Small intestine (tissue), 7 donors: ENCODE data around the gene NF1. TPM values are rescaled to one million over a fixed set of nuclear protein-coding genes. Genes with fewer than 3 reads are reported as not detected.

Source experiments
- DNase-seq, 2 donors: peaks; one replicate each; pipeline versions ENCODE4 v3.0.0 to v3.0.0-alpha.2; 2013
- FAIRE-seq: peaks from 2 replicates; lab custom pipeline; 2012; peaks lifted over from hg19 to GRCh38; lab: Jason Lieb, UNC
- H3K27ac ChIP-seq, 3 donors: one replicate each; pipeline ENCODE4 v1.5.1; 2013; ENCODE audit warnings: low read length in 2 of 3, mild to moderate bottlenecking in 2 of 3, control low read depth in 1 of 3, inconsistent platforms in 1 of 3, low read depth in 1 of 3, moderate library complexity in 1 of 3
- H3K27me3 ChIP-seq, 3 donors: one replicate each; pipeline ENCODE4 v1.6.1; 2013; ENCODE audit warnings: low read length in 3 of 3, inconsistent platforms in 1 of 3; ENCODE audit not compliant: control insufficient read depth in 3 of 3, insufficient read depth in 3 of 3
- H3K36me3 ChIP-seq, 3 donors: one replicate each; pipeline ENCODE4 v1.6.1; 2013; ENCODE audit warnings: low read length in 3 of 3, inconsistent platforms in 1 of 3, low read depth in 1 of 3, mild to moderate bottlenecking in 1 of 3, moderate library complexity in 1 of 3; ENCODE audit not compliant: control insufficient read depth in 3 of 3, insufficient read depth in 2 of 3
- H3K4me1 ChIP-seq, 3 donors: one replicate each; pipeline ENCODE4 v1.6.1; 2013; ENCODE audit warnings: low read length in 2 of 3, inconsistent platforms in 1 of 3, low read depth in 1 of 3, mild to moderate bottlenecking in 1 of 3, moderate library complexity in 1 of 3; ENCODE audit not compliant: control insufficient read depth in 3 of 3, insufficient read depth in 2 of 3
- H3K4me3 ChIP-seq, 3 donors: one replicate each; pipeline ENCODE4 v1.5.1; 2013; ENCODE audit warnings: low read length in 3 of 3, control low read depth in 1 of 3, inconsistent platforms in 1 of 3, low read depth in 1 of 3, mild to moderate bottlenecking in 1 of 3, moderate library complexity in 1 of 3
- H3K9me3 ChIP-seq, 2 donors: one replicate each; pipeline ENCODE4 v1.6.1; 2013; ENCODE audit warnings: low read depth in 1 of 2, low read length in 1 of 2; ENCODE audit not compliant: control insufficient read depth in 2 of 2, insufficient read depth in 1 of 2
- WGBS, 3 donors: extraction: QIAGEN DNeasy Blood & Tissue Kit; methylation state at CpG; one replicate each; pipeline ENCODE4 v1.1.7; 2013; 5-methylcytosine and 5-hydroxymethylcytosine counted together
- polyA plus RNA-seq, 4 donors: library from polyadenylated mRNA; stranded (reverse) in 3 of 4; unstranded in 1 of 4; fragments of 200-250 nt in 3 of 4; fragments of 120-200 nt in 1 of 4; gene quantifications; one replicate each; pipeline versions ENCODE4 v1.2.1 to v1.2.3, GENCODE V29; 2013
- donor health status: healthy with polysubstance abuse.
- donor health status: control.
- donor health status: control.
- donor health status: Bipolar disorder and iron deficiency.
- donor health status: healthy.

The NF1 gene
- polyA plus RNA-seq, 4 donors: 7.7 to 27.3 (median 9.5) TPM

- 89 to 94% (median 94%) methylated on average over 4 of the region's 4 CpGs for WGBS, 3 donors
Measured at GRCh38 chr17:31053071-31053470, 41.7 kb upstream of the NF1 start.

GRCh38 chr17:31054761-31055160 is 40.0 kb upstream of the NF1 start:
- no peak for DNase-seq
- WGBS, 3 donors: 87 to 93% (median 92%) methylated on average over 3 of the region's 3 CpGs
- peaks cover 0 to 2% (median 0%) of the 10 kb centered on the region in 3 donors for H3K36me3 ChIP-seq
- no peak overlapping the region for H3K4me3 ChIP-seq
- H3K9me3 ChIP-seq: peaks cover 0 to 2% of the 10 kb centered on the region in 2 donors
- no peaks in the 10 kb centered on the region for H3K27me3 ChIP-seq
- FAIRE-seq: no peak
- H3K4me1 ChIP-seq: peaks cover 0 to 5% (median 0%) of the 10 kb centered on the region in 3 donors
- no peak overlapping the region for H3K27ac ChIP-seq

More at GRCh38 chr17:31053071-31053470, 41.7 kb upstream of the NF1 start:
- Histone ChIP-seq H3K4me3 (no peak overlapping the region), H3K4me1 (peaks cover 0 to 5% (median 0%) of the 10 kb centered on the region in 3 donors), H3K36me3 (peaks cover 0 to 2% (median 0%) of the 10 kb centered on the region in 3 donors), H3K27me3 (no peaks in the 10 kb centered on the region), H3K27ac (no peak overlapping the region), H3K9me3 (peaks cover 0 to 6% of the 10 kb centered on the region in 2 donors)
- DNase-seq (no peak), FAIRE-seq (no peak)

GRCh38 chr17:31058976-31059375 is 35.8 kb upstream of the NF1 start:
- no peaks in the 10 kb centered on the region for H3K9me3 ChIP-seq
- no peaks in the 10 kb centered on the region for H3K36me3 ChIP-seq
- no peak overlapping the region for H3K4me3 ChIP-seq
- H3K27ac ChIP-seq: no peak overlapping the region
- WGBS, 3 donors: 71 to 88% (median 84%) methylated on average over 2 of the region's 2 CpGs
- no peak for DNase-seq
- peaks cover 0 to 4% (median 0%) of the 10 kb centered on the region in 3 donors for H3K4me1 ChIP-seq
- no peak for FAIRE-seq
- no peaks in the 10 kb centered on the region for H3K27me3 ChIP-seq

- Histone ChIP-seq H3K9me3 (no peaks in the 10 kb centered on the region), H3K27me3 (no peaks in the 10 kb centered on the region), H3K36me3 (no peaks in the 10 kb centered on the region), H3K4me1 (peaks cover 0 to 4% (median 0%) of the 10 kb centered on the region in 3 donors), H3K4me3 (no peak overlapping the region), H3K27ac (peak overlapping the region in 1 of 3 donors; percentile 62)
- FAIRE-seq: no peak
- DNase-seq: peak in 1 of 2 donors; percentile 66
- WGBS, 3 donors: 83 to 88% (median 84%) methylated on average over 7 of the region's 7 CpGs
Measured at GRCh38 chr17:31060791-31061550, 33.8 kb upstream of the NF1 start.

GRCh38 chr17:31061678-31062077 is 33.1 kb upstream of the NF1 start:
- 78 to 83% (median 80%) methylated on average over 3 of the region's 3 CpGs for WGBS, 3 donors
- Histone ChIP-seq H3K27ac (no peak overlapping the region), H3K36me3 (no peaks in the 10 kb centered on the region), H3K4me3 (no peak overlapping the region), H3K27me3 (no peaks in the 10 kb centered on the region), H3K4me1 (peaks cover 0 to 4% (median 0%) of the 10 kb centered on the region in 3 donors), H3K9me3 (peaks cover 0 to 3% of the 10 kb centered on the region in 2 donors)
- FAIRE-seq (no peak), DNase-seq (no peak)

GRCh38 chr17:31062346-31062745 is 32.4 kb upstream of the NF1 start:
- DNase-seq (no peak), FAIRE-seq (no peak)
- Histone ChIP-seq H3K27ac (no peak overlapping the region), H3K4me1 (peaks cover 0 to 4% (median 0%) of the 10 kb centered on the region in 3 donors), H3K4me3 (no peak overlapping the region), H3K36me3 (no peaks in the 10 kb centered on the region), H3K9me3 (peaks cover 0 to 9% of the 10 kb centered on the region in 2 donors), H3K27me3 (no peaks in the 10 kb centered on the region)
- 94 to 98% (median 95%) methylated on average over 3 of the region's 3 CpGs for WGBS, 3 donors

- DNase-seq (no peak), FAIRE-seq (no peak)
- WGBS, 3 donors: 90 to 94% (median 93%) methylated on average over 2 of the region's 2 CpGs
- Histone ChIP-seq H3K27ac (no peak overlapping the region), H3K27me3 (no peaks in the 10 kb centered on the region), H3K4me3 (no peak overlapping the region), H3K4me1 (peaks cover 0 to 18% (median 6%) of the 10 kb centered on the region in 3 donors), H3K36me3 (no peaks in the 10 kb centered on the region), H3K9me3 (peaks cover 0 to 11% of the 10 kb centered on the region in 2 donors)
Measured at GRCh38 chr17:31064707-31065106, 30.1 kb upstream of the NF1 start.

- peak; percentile 23 for FAIRE-seq
- 13 to 18% (median 17%) methylated on average over 2 of the region's 2 CpGs for WGBS, 3 donors
- H3K36me3 ChIP-seq: no peaks in the 10 kb centered on the region
- no peaks in the 10 kb centered on the region for H3K27me3 ChIP-seq
- H3K4me1 ChIP-seq: peaks cover 0 to 14% (median 6%) of the 10 kb centered on the region in 3 donors
- peak overlapping the region; percentile 68 to 84 (median 80) for H3K27ac ChIP-seq
- no peak overlapping the region for H3K4me3 ChIP-seq
- DNase-seq: peak; percentile 83 to 93
- peaks cover 0 to 11% of the 10 kb centered on the region in 2 donors for H3K9me3 ChIP-seq
Measured at GRCh38 chr17:31067691-31068184, 27.0 kb upstream of the NF1 start.
